ENCODE results near the gene RHOC.

DNA sequence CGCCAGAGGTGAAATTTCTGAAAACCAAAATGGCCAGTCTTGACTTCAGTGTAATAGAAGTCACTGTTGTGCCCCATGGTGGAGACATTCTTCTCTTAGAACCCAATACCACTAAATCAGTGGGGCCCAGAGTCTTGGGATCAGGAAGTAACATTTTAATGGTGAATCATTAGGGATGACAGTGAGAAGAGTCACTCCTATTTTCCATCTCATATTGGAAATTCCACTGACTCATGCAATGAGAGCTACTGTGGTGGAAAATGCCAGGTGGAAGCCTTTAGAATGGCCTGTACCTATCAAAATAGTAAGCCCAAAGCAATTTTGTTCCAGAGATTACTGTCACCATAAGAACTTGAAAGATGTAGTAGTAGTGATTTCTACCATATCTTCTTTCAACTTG lies 28.8 kb upstream of the RHOC start:
- TF ChIP-seq, protein P1, sequence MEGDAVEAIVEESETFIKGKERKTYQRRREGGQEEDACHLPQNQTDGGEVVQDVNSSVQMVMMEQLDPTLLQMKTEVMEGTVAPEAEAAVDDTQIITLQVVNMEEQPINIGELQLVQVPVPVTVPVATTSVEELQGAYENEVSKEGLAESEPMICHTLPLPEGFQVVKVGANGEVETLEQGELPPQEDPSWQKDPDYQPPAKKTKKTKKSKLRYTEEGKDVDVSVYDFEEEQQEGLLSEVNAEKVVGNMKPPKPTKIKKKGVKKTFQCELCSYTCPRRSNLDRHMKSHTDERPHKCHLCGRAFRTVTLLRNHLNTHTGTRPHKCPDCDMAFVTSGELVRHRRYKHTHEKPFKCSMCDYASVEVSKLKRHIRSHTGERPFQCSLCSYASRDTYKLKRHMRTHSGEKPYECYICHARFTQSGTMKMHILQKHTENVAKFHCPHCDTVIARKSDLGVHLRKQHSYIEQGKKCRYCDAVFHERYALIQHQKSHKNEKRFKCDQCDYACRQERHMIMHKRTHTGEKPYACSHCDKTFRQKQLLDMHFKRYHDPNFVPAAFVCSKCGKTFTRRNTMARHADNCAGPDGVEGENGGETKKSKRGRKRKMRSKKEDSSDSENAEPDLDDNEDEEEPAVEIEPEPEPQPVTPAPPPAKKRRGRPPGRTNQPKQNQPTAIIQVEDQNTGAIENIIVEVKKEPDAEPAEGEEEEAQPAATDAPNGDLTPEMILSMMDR (conservative IDR thresholded peaks at IDR 0.05), result no peak
- TF ChIP-seq ZFX (IDR thresholded peaks at IDR 0.05), result no peak
